Cardiac ventricle fibroblast (primary cell): ENCODE data around the gene TMEM131L. TPM values are rescaled to one million over a fixed set of nuclear protein-coding genes. Genes with fewer than 3 reads are reported as not detected.

Experiments
- total RNA-seq: library from RNA; depleted of rRNA; stranded (reverse); fragments of >200 nt; gene quantifications from 2 replicates; pipeline ENCODE4 v1.2.3, GENCODE V29; 2015

Gene TMEM131L
- total RNA-seq, result 6.3 and 7.4 TPM in 2 replicates

GRCh38 chr4:153466081-153466948 lies at the start of gene TMEM131L:
Gene TMEM131L (plus strand): TSS chr4:153466360. CDS start chr4:153466398, 38 bp downstream.

GRCh38 chr4:153684182-153684970 lies 218.2 kb downstream of the TMEM131L start, which contains the start of gene TLR2:
Gene TLR2 (plus strand): TSS chr4:153684280. CDS start chr4:153702908, 18,628 bp downstream.

Other genes starting within 250 kb of the TMEM131L start
- gene MND1, start 121.7 kb upstream of the TMEM131L start, total RNA-seq, result 0.50 and 0.59 TPM in 2 replicates
- 0.10 and 0.50 TPM in 2 replicates for gene TLR2, start 217.9 kb downstream of the TMEM131L start, total RNA-seq